H1 (cell line): Measurements from ENCODE around the gene SLC25A21. TPM values are rescaled to one million over a fixed set of nuclear protein-coding genes. Genes with fewer than 3 reads are reported as not detected.

ENCODE experiments used
- CTCF ChIA-PET: fragments of 300-600 bp; sonication (Branson Sonifier 250); formaldehyde crosslinking; loops from one replicate; lab custom pipeline; 2021; ENCODE audit not compliant: partially characterized antibody; lab: Charles Lee
- POLR2A ChIA-PET: fragments of 300-600 bp; sonication (Branson Sonifier 250); formaldehyde crosslinking; loops from one replicate; lab custom pipeline; 2021; ENCODE audit warnings: inconsistent platforms; ENCODE audit not compliant: partially characterized antibody; lab: Charles Lee
- DNase-seq, 2 experiments: peaks; one replicate each; pipeline versions ENCODE4 v3.0.0 to v3.0.0-alpha.2; 2010 to 2022; ENCODE audit warnings: low spot score in 2 of 2, low read depth in 1 of 2, mixed read lengths in 1 of 2
- FAIRE-seq: peaks from 2 replicates; lab custom pipeline; 2011; peaks lifted over from hg19 to GRCh38; lab: Jason Lieb, UNC
- H2AFZ ChIP-seq: 2 replicates; pipeline ENCODE4 v1.8.1; 2012; ENCODE audit warnings: low read length, inconsistent platforms
- H2AK5ac ChIP-seq: 2 replicates; pipeline ENCODE4 v1.6.1; 2013; ENCODE audit warnings: low read depth, low read length
- H2BK120ac ChIP-seq: replicated peaks from 2 replicates; pipeline ENCODE3; 2013; ENCODE audit warnings: low read depth, low read length, inconsistent platforms
- H2BK12ac ChIP-seq: 2 replicates; pipeline ENCODE4 v1.6.1; 2013; ENCODE audit warnings: low read depth, low read length
- H2BK15ac ChIP-seq: 2 replicates; pipeline ENCODE4 v1.6.1; 2013; ENCODE audit warnings: low read length
- H2BK20ac ChIP-seq: 2 replicates; pipeline ENCODE4 v1.6.1; 2013; ENCODE audit warnings: low read length
- H2BK5ac ChIP-seq: 2 replicates; pipeline ENCODE4 v1.6.1; 2013; ENCODE audit warnings: low read depth, low read length
- H3K14ac ChIP-seq: 2 replicates; pipeline ENCODE4 v1.6.1; 2013; ENCODE audit warnings: inconsistent platforms; ENCODE audit not compliant: insufficient read length
- H3K18ac ChIP-seq: 2 replicates; pipeline ENCODE4 v1.6.1; 2013; ENCODE audit warnings: low read length; ENCODE audit errors: extremely low read depth
- H3K23ac ChIP-seq: 2 replicates; pipeline ENCODE4 v1.6.1; 2013; ENCODE audit warnings: inconsistent platforms; ENCODE audit not compliant: insufficient read length
- H3K23me2 ChIP-seq: 2 replicates; pipeline ENCODE4 v1.6.1; 2013; ENCODE audit warnings: low read depth, low read length
- H3K27ac ChIP-seq: 2 replicates; pipeline ENCODE4 v1.6.1; 2011; ENCODE audit warnings: low read depth, low read length, inconsistent platforms
- H3K27me3 ChIP-seq, 4 experiments: replicated peaks in 1 of 4; 1 replicate in 1 of 4; 2 replicates in 3 of 4; pipeline versions ENCODE4 v1.6.1 to v1.8.1; 2011 to 2013; ENCODE audit warnings: low read length in 3 of 4, mild to moderate bottlenecking in 3 of 4, inconsistent platforms in 2 of 4, mixed read lengths in 2 of 4, moderate library complexity in 1 of 4; ENCODE audit not compliant: control insufficient read depth in 3 of 4, insufficient read depth in 3 of 4; ENCODE audit errors: extremely low read depth in 1 of 4
- H3K36me3 ChIP-seq, 4 experiments: 2 replicates each; pipeline versions ENCODE4 v1.6.1 to v1.8.1; 2011 to 2013; ENCODE audit warnings: mild to moderate bottlenecking in 4 of 4, low read length in 3 of 4, moderate library complexity in 2 of 4, control low read depth in 1 of 4, inconsistent platforms in 1 of 4; ENCODE audit not compliant: insufficient read depth in 4 of 4, control insufficient read depth in 2 of 4
- H3K4ac ChIP-seq: replicated peaks from 2 replicates; pipeline ENCODE3; 2013; ENCODE audit warnings: low read length, low read depth, mixed read lengths, inconsistent platforms; ENCODE audit not compliant: insufficient read length
- H3K4me1 ChIP-seq, 4 experiments: replicated peaks in 1 of 4; 1 replicate in 1 of 4; 2 replicates in 3 of 4; pipeline versions ENCODE4 v1.6.1 to v1.8.1; 2011 to 2013; ENCODE audit warnings: low read length in 3 of 4, inconsistent platforms in 2 of 4, mixed read lengths in 1 of 4; ENCODE audit not compliant: insufficient read depth in 4 of 4, control insufficient read depth in 3 of 4
- H3K4me2 ChIP-seq, 2 experiments: 2 replicates each; pipeline versions ENCODE4 v1.6.1 to v1.8.1; 2011 to 2013; ENCODE audit warnings: low read depth in 2 of 2, low read length in 2 of 2, control low read depth in 1 of 2, inconsistent platforms in 1 of 2, mild to moderate bottlenecking in 1 of 2; ENCODE audit not compliant: insufficient read depth in 1 of 2
- H3K4me3 ChIP-seq, 4 experiments: fragments of 200-600, 300-600 bp in 1 of 4; sonication (generic), shearing (Covaris generic), sonication (Bioruptor Twin) in 1 of 4; 2 replicates each; pipeline versions ENCODE4 v1.5.1 to v1.8.1; 2011 to 2016; ENCODE audit warnings: low read length in 4 of 4, low read depth in 3 of 4, control low read depth in 2 of 4, inconsistent platforms in 2 of 4, mild to moderate bottlenecking in 2 of 4, mixed read lengths in 1 of 4, moderate library complexity in 1 of 4; ENCODE audit not compliant: insufficient read depth in 2 of 4; ENCODE audit errors: extremely low read depth in 1 of 4
- H3K56ac ChIP-seq: replicated peaks from 2 replicates; pipeline ENCODE3; 2013; ENCODE audit warnings: low read depth, mild to moderate bottlenecking, mixed read lengths, low read length, inconsistent platforms; ENCODE audit not compliant: insufficient read length
- H3K79me1 ChIP-seq: 2 replicates; pipeline ENCODE4 v1.6.1; 2013; ENCODE audit warnings: low read depth, low read length, control low read depth
- H3K79me2 ChIP-seq, 2 experiments: 2 replicates each; pipeline versions ENCODE4 v1.6.1 to v1.8.1; 2012 to 2013; ENCODE audit warnings: low read length in 2 of 2, mild to moderate bottlenecking in 2 of 2, inconsistent platforms in 1 of 2; ENCODE audit not compliant: insufficient read depth in 2 of 2, control insufficient read depth in 1 of 2
- H3K9ac ChIP-seq, 4 experiments: replicated peaks in 1 of 4; 1 replicate in 1 of 4; 2 replicates in 3 of 4; pipeline versions ENCODE4 v1.6.1 to v1.8.1; 2011 to 2013; ENCODE audit warnings: low read depth in 3 of 4, low read length in 3 of 4, control low read depth in 2 of 4, mild to moderate bottlenecking in 2 of 4, moderate library complexity in 2 of 4, inconsistent platforms in 1 of 4; ENCODE audit errors: extremely low read depth in 1 of 4
- H3K9me3 ChIP-seq, 2 experiments: 2 replicates each; pipeline versions ENCODE4 v1.6.1 to v1.8.1; 2012 to 2013; ENCODE audit warnings: mild to moderate bottlenecking in 2 of 2, moderate library complexity in 2 of 2, control low read depth in 1 of 2, inconsistent platforms in 1 of 2, low read depth in 1 of 2, low read length in 1 of 2, mixed read lengths in 1 of 2; ENCODE audit not compliant: insufficient read depth in 2 of 2
- H4K20me1 ChIP-seq, 2 experiments: replicated peaks in 1 of 2; 2 replicates each; pipeline versions ENCODE3 to v1.8.1; 2011 to 2013; ENCODE audit warnings: inconsistent platforms in 2 of 2, low read length in 2 of 2, mild to moderate bottlenecking in 1 of 2; ENCODE audit not compliant: insufficient read depth in 2 of 2, control insufficient read depth in 1 of 2
- H4K5ac ChIP-seq: 2 replicates; pipeline ENCODE4 v1.6.1; 2013; ENCODE audit warnings: low read length, low read depth, mixed read lengths, inconsistent platforms; ENCODE audit not compliant: insufficient read length
- H4K8ac ChIP-seq: 2 replicates; pipeline ENCODE4 v1.8.0; 2013; ENCODE audit warnings: mild to moderate bottlenecking, moderate library complexity, low read length, inconsistent platforms; ENCODE audit not compliant: insufficient read depth; ENCODE audit errors: extremely low read depth
- H4K91ac ChIP-seq: replicated peaks from 2 replicates; pipeline ENCODE3; 2013; ENCODE audit warnings: low read length, mixed read lengths, inconsistent platforms; ENCODE audit not compliant: insufficient read length
- BRCA1 ChIP-seq: IDR thresholded peaks from 2 replicates; pipeline ENCODE4 v1.6.1; 2012; ENCODE audit warnings: low read depth, low read length, improper control_type of control experiment
- CREB1 ChIP-seq: IDR thresholded peaks from 2 replicates; pipeline ENCODE4 v1.6.1; 2012; ENCODE audit warnings: inconsistent platforms
- WGBS, 2 experiments: shearing (Covaris generic) in 1 of 2; methylation state at CpG; one replicate each; pipeline versions ENCODE4 v1.1.6 to v1.1.7; 2013 to 2015; ENCODE audit warnings: low lambda C conversion rate in 2 of 2, mixed read lengths in 2 of 2, inconsistent platforms in 1 of 2, low coverage in 1 of 2, missing lambda C conversion rate in 1 of 2; ENCODE audit not compliant: insufficient replicate concordance in 2 of 2, insufficient coverage in 1 of 2, insufficient read length in 1 of 2; ENCODE audit errors: extremely low coverage in 1 of 2, missing lambda C conversion rate in 1 of 2; 5-methylcytosine and 5-hydroxymethylcytosine counted together
- polyA plus RNA-seq, 7 experiments: library from polyadenylated mRNA; depleted of rRNA in 3 of 7; stranded (reverse) in 5 of 7; unstranded in 2 of 7; fragments of >200 nt in 5 of 7; fragments of 200-250 nt in 2 of 7; gene quantifications; 1 replicate in 5 of 7; 2 replicates in 1 of 7; 4 replicates in 1 of 7; pipeline versions ENCODE4 v1.2.1 to v1.2.3, GENCODE V29; 2011 to 2013; ENCODE audit warnings: missing spikeins in 2 of 7, mixed read lengths in 2 of 7
- total RNA-seq: library from RNA; stranded (reverse); fragmentation: NEBNext Ultra II Directional; extraction: Animal tissue kit (Norgen Biotek cat#: 25700); gene quantifications from 2 replicates; pipeline ENCODE4 v1.2.1, GENCODE V29; 2021

The SLC25A21 gene
- total and polyA plus RNA-seq, 2 of the 8 experiments (the other 6 are each of a cell fraction or from before 2014, with no cell fraction given): 6.9 to 15.7 TPM

GRCh38 chr14:37089410-37089809 is 83.0 kb downstream of the SLC25A21 start:
- Histone ChIP-seq H3K4ac (no peak overlapping the region), H2BK5ac (no peak overlapping the region), H3K9me3 (no peaks in the 10 kb centered on the region), H4K5ac (no peak overlapping the region), H2AFZ (0 out of 2 replicates have a peak overlapping the region, but pooled peaks have one; percentile 30), H2BK12ac (no peak overlapping the region), H3K9ac (no peak overlapping the region), H4K8ac (no peak overlapping the region), H3K4me2 (no peak overlapping the region), H3K56ac (no peak overlapping the region), H2BK20ac (no peak overlapping the region), H3K4me3 (no peak overlapping the region), H3K36me3 (no peaks in the 10 kb centered on the region), H3K27me3 (no peaks in the 10 kb centered on the region), H2AK5ac (no peak overlapping the region), H4K20me1 (no peaks in the 10 kb centered on the region), H2BK120ac (no peak overlapping the region), H3K27ac (no peak overlapping the region), H3K23me2 (no peaks in the 10 kb centered on the region; the same call in 1 of the 2 replicates), H3K14ac (no peak overlapping the region), H4K91ac (no peak overlapping the region), H3K4me1 (no peaks in the 10 kb centered on the region), H2BK15ac (no peak overlapping the region), H3K79me2 (no peaks in the 10 kb centered on the region), H3K18ac (no peak overlapping the region), H3K79me1 (no peaks in the 10 kb centered on the region), H3K23ac (no peak overlapping the region)
- CTCF ChIA-PET: interaction anchor here (1.1 to 1.4 kb wide), 2 partner anchors 33 to 108 kb away, joined by 3 read pairs; no protein-coding TSS in a partner anchor
- 71% methylated on average over 3 of the region's 3 CpGs; no CpG with 5 or more reads in 1 of the 2 experiments for WGBS, 2 experiments
- FAIRE-seq (no peak), DNase-seq (no peak)
- no peak for TF ChIP-seq BRCA1
- peak; percentile 59; the same call in 1 of the 2 replicates for TF ChIP-seq CREB1
- POLR2A ChIA-PET: interaction anchor here (0.7 to 1.2 kb wide), 2 partner anchors 12 to 15 kb away, joined by 3 read pairs; no protein-coding TSS in a partner anchor
